HCT116 (cell line): Measurements from ENCODE around the gene RBP2. TPM values are rescaled to one million over a fixed set of nuclear protein-coding genes. Genes with fewer than 3 reads are reported as not detected.

Experiments used
- ATAC-seq: fragments of 200-7000 bp; cut with Tn5 transposase; 2 replicates; pipeline ENCODE4 v1.9.1; 2020; ENCODE audit warnings: mild to moderate bottlenecking, moderate library complexity
- BruUV-seq: library from RNA; stranded (reverse); fragments of 400-500 nt; replicated peaks from 2 replicates; lab custom pipeline; 2021; lab: Mats Ljungman, UMichigan
- CTCF ChIA-PET: fragments of 300-600 bp; sonication (Branson Sonifier 250); formaldehyde crosslinking; loops from one replicate; lab custom pipeline; 2021; ENCODE audit warnings: antibody characterized with exemption; lab: Charles Lee
- POLR2A ChIA-PET: fragments of 300-600, 350-600 bp; sonication (Branson Sonifier 250); formaldehyde crosslinking; loops from one replicate; lab custom pipeline; 2021; ENCODE audit warnings: antibody characterized with exemption; lab: Charles Lee
- RAD21 ChIA-PET, 2 experiments: fragments of 300-600 bp; sonication (Branson Sonifier 250); formaldehyde crosslinking; loops; one replicate each; lab custom pipeline; 2023; ENCODE audit warnings: low total read pairs in 2 of 2; ENCODE audit not compliant: uncharacterized antibody in 2 of 2, unreplicated experiment in 2 of 2, low non-redundant PET in 1 of 2; lab: Charles Lee
- DNase-seq: peaks from one replicate; pipeline ENCODE4 v3.0.0-alpha.2; 2010; ENCODE audit warnings: low read depth, low spot score
- H2AFZ ChIP-seq: fragments of 200-600 bp; shearing (Covaris generic), sonication (generic); 2 replicates; pipeline ENCODE4 v1.6.1; 2017; ENCODE audit warnings: low read depth, mixed run types, mixed read lengths, antibody characterized with exemption, low read length; ENCODE audit not compliant: poor library complexity, severe bottlenecking
- H3K27ac ChIP-seq: 2 replicates; pipeline ENCODE4 v1.5.1; 2012; ENCODE audit warnings: low read depth, low read length
- H3K27me3 ChIP-seq: fragments of 200-600 bp; sonication (generic); 2 replicates; pipeline ENCODE4 v1.6.1; 2016; ENCODE audit warnings: mixed run types, low read length, mixed read lengths; ENCODE audit not compliant: insufficient read depth
- H3K36me3 ChIP-seq, 2 experiments: fragments of 200-500 bp in 1 of 2; fragments of 200-600 bp in 1 of 2; sonication (Bioruptor generic) in 1 of 2; sonication (generic) in 1 of 2; 2 replicates each; pipeline versions ENCODE4 v1.5.1 to v1.6.1; 2014 to 2016; ENCODE audit warnings: low read length in 2 of 2, inconsistent platforms in 1 of 2, mixed read lengths in 1 of 2, mixed run types in 1 of 2; ENCODE audit not compliant: insufficient read depth in 2 of 2, control insufficient read depth in 1 of 2
- H3K4me1 ChIP-seq, 2 experiments: fragments of 200-600 bp in 1 of 2; sonication (generic) in 1 of 2; 2 replicates each; pipeline versions ENCODE4 v1.5.1 to v1.6.1; 2012 to 2017; ENCODE audit warnings: low read length in 2 of 2, inconsistent platforms in 1 of 2, mild to moderate bottlenecking in 1 of 2, mixed read lengths in 1 of 2, mixed run types in 1 of 2, moderate library complexity in 1 of 2; ENCODE audit not compliant: insufficient read depth in 2 of 2, control insufficient read depth in 1 of 2
- H3K4me2 ChIP-seq: fragments of 200-600 bp; sonication (generic); 2 replicates; pipeline ENCODE4 v1.6.1; 2017; ENCODE audit warnings: mixed run types, low read length, mixed read lengths
- H3K4me3 ChIP-seq, 2 experiments: fragments of 200-600 bp in 1 of 2; sonication (generic) in 1 of 2; replicated peaks in 1 of 2; 2 replicates each; pipeline ENCODE4 v1.5.1; 2011 to 2016; ENCODE audit warnings: low read length in 2 of 2, control low read depth in 1 of 2, low read depth in 1 of 2, mild to moderate bottlenecking in 1 of 2, mixed read lengths in 1 of 2, mixed run types in 1 of 2
- H3K79me2 ChIP-seq: fragments of 200-600 bp; sonication (generic); 2 replicates; pipeline ENCODE4 v1.6.1; 2017; ENCODE audit warnings: mild to moderate bottlenecking, mixed run types, low read length, moderate library complexity, mixed read lengths; ENCODE audit not compliant: insufficient read depth
- H3K9ac ChIP-seq: fragments of 200-600 bp; sonication (generic); 2 replicates; pipeline ENCODE4 v1.6.1; 2016; ENCODE audit warnings: low read length, mixed read lengths
- H3K9me2 ChIP-seq: fragments of 200-600 bp; sonication (generic), shearing (Covaris generic); 2 replicates; pipeline ENCODE4 v1.6.1; 2017; ENCODE audit warnings: mixed run types, mild to moderate bottlenecking, moderate library complexity; ENCODE audit not compliant: insufficient read depth
- H3K9me3 ChIP-seq, 2 experiments: fragments of 200-500 bp in 1 of 2; fragments of 200-600 bp in 1 of 2; sonication (Bioruptor generic) in 1 of 2; sonication (generic) in 1 of 2; 2 replicates each; pipeline ENCODE4 v1.6.1; 2014 to 2017; ENCODE audit warnings: low read length in 2 of 2, mixed read lengths in 2 of 2, inconsistent platforms in 1 of 2, low read depth in 1 of 2, mild to moderate bottlenecking in 1 of 2, mixed run types in 1 of 2, moderate library complexity in 1 of 2; ENCODE audit not compliant: control insufficient read depth in 1 of 2, insufficient read depth in 1 of 2
- H4K20me1 ChIP-seq: fragments of 200-600 bp; sonication (generic), shearing (Covaris generic); 2 replicates; pipeline ENCODE4 v1.6.1; 2017; ENCODE audit warnings: mixed run types, mild to moderate bottlenecking, moderate library complexity; ENCODE audit not compliant: insufficient read depth
- ATF3 ChIP-seq: IDR thresholded peaks from 2 replicates; pipeline ENCODE4 v1.6.1; 2012
- CBX3 ChIP-seq: IDR thresholded peaks from 2 replicates; pipeline ENCODE4 v1.6.1; 2012; ENCODE audit warnings: low read depth
- CTCF ChIP-seq, 3 experiments: fragments of 200-600 bp in 1 of 3; sonication (generic) in 1 of 3; IDR thresholded peaks in 2 of 3; conservative IDR thresholded peaks in 1 of 3; 2 replicates each; pipeline ENCODE4 v1.5.1; 2012 to 2017; ENCODE audit warnings: low read depth in 2 of 3, low read length in 2 of 3, antibody characterized with exemption in 1 of 3, borderline replicate concordance in 1 of 3, control low read depth in 1 of 3, mild to moderate bottlenecking in 1 of 3, mixed read lengths in 1 of 3, mixed run types in 1 of 3, moderate library complexity in 1 of 3; ENCODE audit not compliant: insufficient read depth in 1 of 3
- EZH2 ChIP-seq: fragments of 200-600 bp; sonication (generic); IDR thresholded peaks from 2 replicates; pipeline ENCODE4 v1.6.1; 2017; ENCODE audit warnings: antibody characterized with exemption, mixed run types
- REST ChIP-seq: IDR thresholded peaks from 2 replicates; pipeline ENCODE4 v1.6.1; 2012; ENCODE audit warnings: low read depth
- SIN3A ChIP-seq: IDR thresholded peaks from 2 replicates; pipeline ENCODE4 v1.6.1; 2012; ENCODE audit warnings: low read depth
- TCF7L2 ChIP-seq: IDR thresholded peaks from 2 replicates; pipeline ENCODE4 v1.7.0; 2011; ENCODE audit warnings: borderline replicate concordance, inconsistent platforms; ENCODE audit not compliant: insufficient read depth, insufficient read length; ENCODE audit errors: extremely low read depth
- ZFX ChIP-seq: fragments of 450-650 bp; IDR thresholded peaks from 2 replicates; pipeline ENCODE4 v1.6.1; 2017
- intact Hi-C: fragments of 100-400 bp; cut with micrococcal nuclease; formaldehyde crosslinking; loops from 2 replicates; pipeline ENCODE4 v1.10.0; 2022
- total RNA-seq: library from RNA; stranded (reverse); gene quantifications from one replicate; pipeline ENCODE4 v1.2.1, GENCODE V29; 2021; ENCODE audit not compliant: unreplicated experiment

RBP2 gene
- total RNA-seq, 1 experiment from 2014 or later = not detected

GRCh38 chr3:139518926-139519842 lies 42.9 kb upstream of the RBP2 start:
- no peak overlapping the region for H2AFZ ChIP-seq
- H3K27ac ChIP-seq = no peak overlapping the region
- POLR2A ChIA-PET = interaction anchor here (0.9 kb wide), 1 partner anchor 15 kb away, joined by 3 read pairs; no protein-coding TSS in a partner anchor
- no peaks in the 10 kb centered on the region for H3K9me3 ChIP-seq
- H3K4me1 ChIP-seq = peaks cover 0 to 19% of the 10 kb centered on the region in 2 experiments; a peak in 3 of 4 replicates
- CTCF ChIA-PET = interaction anchor here (0.8 to 2.5 kb wide), 8 partner anchors 11 to 165 kb away, joined by 3 to 14 read pairs (median 4); no protein-coding TSS in a partner anchor
- no peaks in the 10 kb centered on the region for H3K27me3 ChIP-seq
- intact Hi-C loops = no loop called here
- 0 out of 2 replicates have a peak overlapping the region, but pooled peaks have one; percentile 42 for H3K9ac ChIP-seq
- no peaks in the 10 kb centered on the region for H4K20me1 ChIP-seq
- no peak overlapping the region; a peak in 1 of 4 replicates for H3K4me3 ChIP-seq
- no peak for TF ChIP-seq TCF7L2
- no peak for TF ChIP-seq CBX3
- TF ChIP-seq CTCF (IDR thresholded peaks at IDR 0.05 in 2 of 3, conservative IDR thresholded peaks at IDR 0.05 in 1 of 3; ENCODE audit: borderline replicate concordance in 1 of 3, insufficient read depth in 1 of 3, low read depth in 2 of 3, low read length in 2 of 3) = no peak
- no peak for TF ChIP-seq SIN3A
- no peak for TF ChIP-seq REST
- no peak for TF ChIP-seq ZFX
- TF ChIP-seq EZH2 = no peak
- TF ChIP-seq ATF3 = no peak
- ATAC-seq (no peak), DNase-seq (no peak)
- peak overlapping the region; percentile 53 for H3K4me2 ChIP-seq
- peaks cover 0 to 3% of the 10 kb centered on the region in 2 experiments; a peak in 1 of 4 replicates for H3K36me3 ChIP-seq
- no peaks in the 10 kb centered on the region for H3K9me2 ChIP-seq
- no peaks in the 10 kb centered on the region for H3K79me2 ChIP-seq
- RAD21 ChIA-PET = no interaction called here
- no TSS peak for BruUV-seq
